HG03460 (cell line): ENCODE results near the gene TIMM10B.
"Not testable (repeated sequence)": the region's sequence is repeated elsewhere in the genome, so short reads cannot be mapped to it uniquely, and the experiment has no call there.

Experiments
- ATAC-seq: cut with Tn5 transposase; IDR thresholded peaks from one replicate; pipeline ENCODE4 v1.9.1; 2021; ENCODE audit not compliant: unreplicated experiment

The TIMM10B gene

GRCh38 chr11:6504166-6504565, 22.9 kb downstream of the TIMM10B start:
- no peak for ATAC-seq

GRCh38 chr11:6505577-6506240, 24.4 kb downstream of the TIMM10B start:
- no peak for ATAC-seq

GRCh38 chr11:6516865-6517264, 35.6 kb downstream of the TIMM10B start:
- no peak for ATAC-seq

GRCh38 chr11:6520265-6520664, 39.0 kb downstream of the TIMM10B start:
- ATAC-seq: no peak

- not testable (repeated sequence) for ATAC-seq
Measured at GRCh38 chr11:6521946-6522345, 40.6 kb downstream of the TIMM10B start.

- no peak for ATAC-seq
Measured at GRCh38 chr11:6523253-6523652, 42.0 kb downstream of the TIMM10B start.

GRCh38 chr11:6526411-6527135, 45.3 kb downstream of the TIMM10B start:
- no peak for ATAC-seq

GRCh38 chr11:6529266-6529665, 48.0 kb downstream of the TIMM10B start:
- no peak for ATAC-seq

- ATAC-seq: no peak
Measured at GRCh38 chr11:6530848-6531247, 49.5 kb downstream of the TIMM10B start.

- no peak for ATAC-seq
Measured at GRCh38 chr11:6531267-6531752, 50.0 kb downstream of the TIMM10B start.
